HG03066 (cell line): Measurements from ENCODE around the gene MRPS33.
A peak's percentile ranks its signal among the peaks of the same experiment; 100 is the strongest.
"Not testable (repeated sequence)": the region's sequence is repeated elsewhere in the genome, so short reads cannot be mapped to it uniquely, and the experiment has no call there.

Experiments
- ATAC-seq: cut with Tn5 transposase; IDR thresholded peaks from one replicate; pipeline ENCODE4 v1.9.1; 2021; ENCODE audit warnings: low read depth; ENCODE audit not compliant: unreplicated experiment

The MRPS33 gene

GRCh38 chr7:141014524-141015395 lies at the start of gene MRPS33:
Gene MRPS33, minus strand, starts transcription at chr7:141014952. Its CDS starts 4,319 bp downstream, at chr7:141010633.
- ATAC-seq, result peak; percentile 99

- no peak for ATAC-seq
Observed at GRCh38 chr7:141057788-141058187, 43.0 kb upstream of the MRPS33 start.

- ATAC-seq, result no peak
Observed at GRCh38 chr7:141055146-141055545, 40.4 kb upstream of the MRPS33 start.

GRCh38 chr7:141053626-141054025 lies 38.9 kb upstream of the MRPS33 start:
- ATAC-seq, result no peak

GRCh38 chr7:141045842-141046620 lies 31.3 kb upstream of the MRPS33 start:
- no peak for ATAC-seq

- ATAC-seq, result no peak
Observed at GRCh38 chr7:141045126-141045841, 30.5 kb upstream of the MRPS33 start.

- no peak for ATAC-seq
Observed at GRCh38 chr7:141043616-141044015, 28.9 kb upstream of the MRPS33 start.

- no peak for ATAC-seq
Observed at GRCh38 chr7:141042222-141043193, 27.8 kb upstream of the MRPS33 start.

- no peak for ATAC-seq
Observed at GRCh38 chr7:141039376-141039775, 24.6 kb upstream of the MRPS33 start.

GRCh38 chr7:141038100-141038499 lies 23.3 kb upstream of the MRPS33 start:
- ATAC-seq, result not testable (repeated sequence)

GRCh38 chr7:141032539-141033323 lies 18.0 kb upstream of the MRPS33 start:
- ATAC-seq, result not testable (repeated sequence)

- ATAC-seq, result no peak
Observed at GRCh38 chr7:141028767-141029166, 14.0 kb upstream of the MRPS33 start.

GRCh38 chr7:141027043-141027442 lies 12.3 kb upstream of the MRPS33 start:
- ATAC-seq, result no peak

GRCh38 chr7:141024668-141025067 lies 9.9 kb upstream of the MRPS33 start:
- ATAC-seq, result no peak

- ATAC-seq, result no peak
Observed at GRCh38 chr7:141023295-141023694, 8.5 kb upstream of the MRPS33 start.

- no peak for ATAC-seq
Observed at GRCh38 chr7:141017555-141017954, 2.8 kb upstream of the MRPS33 start.

- ATAC-seq, result no peak
Observed at GRCh38 chr7:141016349-141016748, 1.6 kb upstream of the MRPS33 start.

GRCh38 chr7:141014125-141014523 lies 628 bp downstream of the MRPS33 start:
- ATAC-seq, result no peak

GRCh38 chr7:141013345-141013715 lies 1.4 kb downstream of the MRPS33 start:
- ATAC-seq, result no peak
